GM12875 (cell line): ENCODE data around the gene NKAIN2.
"Not testable (repeated sequence)": the region's sequence is repeated elsewhere in the genome, so short reads cannot be mapped to it uniquely, and the experiment has no call there.

ENCODE experiments used
- H3K4me3 ChIP-seq: one replicate; pipeline ENCODE4 v1.5.1; 2011; ENCODE audit warnings: low read depth, low read length, control low read depth
- TF ChIP-seq, protein P1 (sequence below): IDR thresholded peaks from 2 replicates; pipeline ENCODE4 v1.5.1; 2011; ENCODE audit warnings: low read depth, mild to moderate bottlenecking, control low read depth, inconsistent platforms, low read length, moderate library complexity, borderline replicate concordance; ENCODE audit not compliant: insufficient read depth

Gene NKAIN2

DNA sequence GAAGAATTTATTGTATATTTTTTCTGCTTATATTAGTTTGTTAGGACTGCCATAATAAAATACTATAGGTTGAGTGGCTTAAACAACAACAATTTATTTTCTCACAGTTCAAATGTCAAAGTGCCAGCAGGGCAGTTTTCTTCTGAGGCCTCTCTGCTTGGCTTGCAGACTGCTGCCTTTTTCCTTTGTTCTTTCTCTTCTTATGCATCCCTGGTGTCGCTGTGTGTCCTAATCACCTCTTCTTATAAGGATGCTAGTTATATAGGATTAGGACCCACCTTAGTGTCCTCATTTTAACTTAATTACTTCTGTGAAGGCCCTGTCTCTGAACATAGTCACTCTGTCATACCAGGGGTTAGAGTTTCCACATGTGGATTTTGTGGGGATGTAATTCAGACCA is 354.4 kb downstream of the NKAIN2 start:
- TF ChIP-seq, protein P1, sequence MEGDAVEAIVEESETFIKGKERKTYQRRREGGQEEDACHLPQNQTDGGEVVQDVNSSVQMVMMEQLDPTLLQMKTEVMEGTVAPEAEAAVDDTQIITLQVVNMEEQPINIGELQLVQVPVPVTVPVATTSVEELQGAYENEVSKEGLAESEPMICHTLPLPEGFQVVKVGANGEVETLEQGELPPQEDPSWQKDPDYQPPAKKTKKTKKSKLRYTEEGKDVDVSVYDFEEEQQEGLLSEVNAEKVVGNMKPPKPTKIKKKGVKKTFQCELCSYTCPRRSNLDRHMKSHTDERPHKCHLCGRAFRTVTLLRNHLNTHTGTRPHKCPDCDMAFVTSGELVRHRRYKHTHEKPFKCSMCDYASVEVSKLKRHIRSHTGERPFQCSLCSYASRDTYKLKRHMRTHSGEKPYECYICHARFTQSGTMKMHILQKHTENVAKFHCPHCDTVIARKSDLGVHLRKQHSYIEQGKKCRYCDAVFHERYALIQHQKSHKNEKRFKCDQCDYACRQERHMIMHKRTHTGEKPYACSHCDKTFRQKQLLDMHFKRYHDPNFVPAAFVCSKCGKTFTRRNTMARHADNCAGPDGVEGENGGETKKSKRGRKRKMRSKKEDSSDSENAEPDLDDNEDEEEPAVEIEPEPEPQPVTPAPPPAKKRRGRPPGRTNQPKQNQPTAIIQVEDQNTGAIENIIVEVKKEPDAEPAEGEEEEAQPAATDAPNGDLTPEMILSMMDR = no peak
- H3K4me3 ChIP-seq = no peak overlapping the region

DNA sequence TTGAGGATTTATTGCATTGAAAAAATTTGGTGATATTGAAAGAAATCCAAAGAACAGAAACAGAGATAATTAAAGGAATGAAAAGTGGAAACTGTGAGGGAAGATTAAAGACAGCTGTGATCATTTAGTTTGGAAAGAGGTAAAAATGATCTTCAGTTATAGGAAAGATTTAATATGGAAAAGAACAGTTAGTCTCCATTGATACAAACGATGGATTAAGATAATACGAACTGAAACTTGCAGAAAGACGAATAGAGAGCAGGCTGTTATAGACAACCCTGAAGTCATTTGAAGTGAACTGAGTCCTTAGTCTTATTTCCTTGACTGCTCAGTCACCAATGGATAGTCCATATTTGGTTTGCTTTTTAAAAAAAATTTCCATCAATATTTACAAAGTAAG is 360.0 kb downstream of the NKAIN2 start:
- no peak overlapping the region for H3K4me3 ChIP-seq
- TF ChIP-seq, protein P1 = no peak

DNA sequence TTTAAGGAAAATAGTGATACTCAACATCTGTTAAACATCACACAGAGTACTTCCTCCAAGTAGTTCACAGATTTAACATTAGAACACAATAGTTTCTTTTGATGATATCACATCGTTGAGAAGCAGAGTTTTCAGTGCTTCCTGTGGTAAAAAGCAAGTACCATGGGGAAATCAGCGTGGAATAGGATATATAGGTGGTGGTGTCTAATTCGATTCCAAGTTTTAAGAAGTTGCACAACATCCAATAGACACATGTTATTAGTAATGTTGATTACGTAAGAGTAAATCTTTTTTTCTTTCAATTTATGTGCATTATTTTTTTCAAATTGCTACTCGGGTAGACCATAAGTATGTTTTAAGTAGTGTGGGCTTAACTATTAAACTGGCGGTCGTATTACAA is 360.7 kb downstream of the NKAIN2 start:
- no peak overlapping the region for H3K4me3 ChIP-seq
- TF ChIP-seq, protein P1 = no peak

DNA sequence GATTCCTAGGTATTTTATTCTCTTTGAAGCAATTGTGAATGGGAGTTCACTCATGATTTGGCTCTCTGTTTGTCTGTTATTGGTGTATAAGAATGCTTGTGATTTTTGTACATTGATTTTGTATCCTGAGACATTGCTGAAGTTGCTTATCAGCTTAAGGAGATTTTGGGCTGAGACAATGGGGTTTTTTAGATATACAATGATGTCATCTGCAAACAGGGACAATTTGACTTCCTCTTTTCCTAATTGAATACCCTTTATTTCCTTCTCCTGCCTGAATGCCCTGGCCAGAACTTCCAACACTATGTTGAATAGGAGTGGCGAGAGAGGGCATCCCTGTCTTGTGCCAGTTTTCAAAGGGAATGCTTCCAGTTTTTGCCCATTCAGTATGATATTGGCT is 363.6 kb downstream of the NKAIN2 start:
- H3K4me3 ChIP-seq = not testable (repeated sequence)

DNA sequence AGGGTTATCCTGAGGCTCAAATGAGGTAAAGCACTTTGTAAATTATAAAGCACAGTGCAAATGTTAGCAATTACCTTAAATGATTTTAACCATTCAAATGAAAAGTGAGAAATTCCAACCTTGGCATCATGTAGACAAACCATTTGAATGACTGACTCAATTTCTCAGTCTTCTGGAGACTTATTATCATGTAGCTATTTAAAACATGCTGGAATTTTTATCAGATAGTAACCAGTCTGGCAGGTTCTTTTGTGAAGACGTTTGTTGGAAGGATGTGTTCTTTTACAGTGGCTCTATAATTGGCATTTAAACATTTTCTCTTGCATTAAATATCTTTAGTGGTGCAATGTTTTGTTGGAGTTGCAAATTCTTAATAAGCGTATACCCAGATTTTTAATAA is 386.6 kb downstream of the NKAIN2 start:
- TF ChIP-seq, protein P1 = no peak
- no peak overlapping the region for H3K4me3 ChIP-seq

DNA sequence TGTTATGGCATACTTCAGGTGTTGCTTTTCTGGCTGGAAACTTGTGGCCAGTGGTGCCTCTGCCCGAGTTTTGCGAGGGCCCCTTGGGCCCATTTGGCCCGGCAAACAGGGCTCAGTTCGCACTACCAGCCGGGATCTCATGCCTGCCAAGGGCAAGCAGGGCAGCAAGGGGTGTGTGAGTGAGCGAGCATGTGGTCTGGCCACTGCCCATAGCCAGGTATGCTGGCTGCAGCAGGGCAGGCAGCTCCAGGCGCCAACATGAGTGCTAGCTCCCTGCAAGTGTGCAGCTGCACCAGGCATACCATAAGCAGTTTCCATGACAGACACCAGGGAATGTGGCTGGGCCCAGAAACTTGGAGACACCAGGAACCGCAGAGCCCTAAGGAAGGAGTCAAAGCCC is 389.5 kb downstream of the NKAIN2 start:
- TF ChIP-seq, protein P1 = no peak
- H3K4me3 ChIP-seq = no peak overlapping the region

DNA sequence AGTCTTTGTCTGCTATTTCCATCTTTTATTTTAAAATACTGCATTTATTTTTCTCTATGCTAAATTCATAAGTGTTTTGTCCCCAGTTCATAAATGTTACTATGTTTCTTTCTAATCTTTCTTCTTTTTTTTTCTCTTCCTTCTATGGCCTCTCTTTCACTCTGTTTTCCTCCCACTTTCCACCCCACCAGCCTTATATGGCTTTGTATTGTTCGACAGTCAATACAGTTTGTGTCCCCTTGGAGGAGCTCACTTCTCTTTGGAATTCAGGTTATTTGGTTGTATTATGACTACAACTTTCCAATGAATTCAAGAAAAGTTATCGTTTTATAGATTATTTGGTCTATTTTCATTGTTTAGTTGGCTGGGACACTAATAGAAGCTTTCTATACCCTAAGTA is 393.5 kb downstream of the NKAIN2 start:
- TF ChIP-seq, protein P1 = no peak
- H3K4me3 ChIP-seq = no peak overlapping the region

DNA sequence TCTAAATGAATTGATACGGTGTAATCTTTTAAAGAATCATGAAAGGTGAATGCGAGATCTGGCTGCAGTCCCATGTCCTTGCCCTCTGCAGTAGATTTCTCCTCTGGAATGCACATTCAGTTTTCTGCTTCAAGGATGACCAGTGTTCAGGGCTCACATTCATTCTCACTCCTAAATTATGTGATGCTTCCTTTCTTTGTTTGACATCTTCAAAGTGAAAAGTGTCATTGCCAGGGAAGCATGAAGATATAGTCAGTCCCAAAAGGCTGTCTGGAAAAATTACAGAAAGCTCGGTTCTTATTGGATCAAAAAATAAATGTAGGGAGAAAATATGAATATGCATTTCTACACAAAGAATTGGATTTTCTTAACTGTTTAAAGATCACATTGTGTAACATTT is 395.6 kb downstream of the NKAIN2 start:
- no peak overlapping the region for H3K4me3 ChIP-seq
- TF ChIP-seq, protein P1 = no peak
